Measurements from ENCODE around the gene KRT15.
A peak's percentile ranks its signal among the peaks of the same experiment; 100 is the strongest.

Gene KRT15

GRCh38 chr17:41483991-41484826, 34.5 kb downstream of the KRT15 start:
- no peak overlapping the region for H3K27ac ChIP-seq (ENCODE audit: insufficient read depth in 1 of 2, low read depth in 1 of 2, low read length in 2 of 2, poor library complexity in 1 of 2, severe bottlenecking in 2 of 2)
- H3K4me3 ChIP-seq (ENCODE audit: control insufficient read depth in 1 of 7, extremely low read depth in 1 of 7, insufficient read depth in 4 of 7, low read depth in 2 of 7, low read length in 6 of 7), result no peak overlapping the region
- H3K9me3 ChIP-seq (ENCODE audit: control extremely low read depth in 1 of 5, control insufficient read depth in 4 of 5, insufficient read depth in 2 of 5, low read depth in 1 of 5, low read length in 4 of 5), result no peaks in the 10 kb centered on the region
- POLR2A ChIA-PET, result no interaction called here
- no peaks in the 10 kb centered on the region for H3K4me1 ChIP-seq (ENCODE audit: control extremely low read depth in 1 of 4, control insufficient read depth in 4 of 4, insufficient read depth in 4 of 4, low read length in 3 of 4)
- no peaks in the 10 kb centered on the region for H3K36me3 ChIP-seq (ENCODE audit: control insufficient read depth in 4 of 4, insufficient read depth in 4 of 4, low read length in 3 of 4)
- CTCF ChIA-PET, result interaction anchor here (0.5 to 1.2 kb wide), 2 partner anchors 11 to 12 kb away, joined by 3 read pairs; no protein-coding TSS in a partner anchor
- H3K27me3 ChIP-seq (replicated peaks in 2 of 5; ENCODE audit: control insufficient read depth in 4 of 5, insufficient read depth in 5 of 5, low read length in 4 of 5), result peaks cover 0 to 2% (median 0%) of the 10 kb centered on the region in 5 experiments
- no peak for DNase-seq
- WGBS (ENCODE audit: insufficient coverage), result 76% methylated on average over 5 of the region's 7 CpGs

GRCh38 chr17:41483531-41483930, 35.2 kb downstream of the KRT15 start:
- Histone ChIP-seq H3K4me3 (ENCODE audit: control insufficient read depth in 1 of 7, extremely low read depth in 1 of 7, insufficient read depth in 4 of 7, low read depth in 2 of 7, low read length in 6 of 7) (no peak overlapping the region), H3K36me3 (ENCODE audit: control insufficient read depth in 4 of 4, insufficient read depth in 4 of 4, low read length in 3 of 4) (no peaks in the 10 kb centered on the region), H3K27ac (ENCODE audit: insufficient read depth in 1 of 2, low read depth in 1 of 2, low read length in 2 of 2, poor library complexity in 1 of 2, severe bottlenecking in 2 of 2) (no peak overlapping the region), H3K27me3 (replicated peaks in 2 of 5; ENCODE audit: control insufficient read depth in 4 of 5, insufficient read depth in 5 of 5, low read length in 4 of 5) (peaks cover 0 to 2% (median 0%) of the 10 kb centered on the region in 5 experiments), H3K9me3 (ENCODE audit: control extremely low read depth in 1 of 5, control insufficient read depth in 4 of 5, insufficient read depth in 2 of 5, low read depth in 1 of 5, low read length in 4 of 5) (no peaks in the 10 kb centered on the region), H3K4me1 (ENCODE audit: control extremely low read depth in 1 of 4, control insufficient read depth in 4 of 4, insufficient read depth in 4 of 4, low read length in 3 of 4) (no peaks in the 10 kb centered on the region)
- ChIA-PET POLR2A (no interaction called here), CTCF (interaction anchor here (1.2 kb wide), 1 partner anchor 11 kb away, joined by 3 read pairs; no protein-coding TSS in a partner anchor)
- 100% methylated on average over 3 of the region's 9 CpGs for WGBS (ENCODE audit: insufficient coverage)
- no peak for DNase-seq

DNA sequence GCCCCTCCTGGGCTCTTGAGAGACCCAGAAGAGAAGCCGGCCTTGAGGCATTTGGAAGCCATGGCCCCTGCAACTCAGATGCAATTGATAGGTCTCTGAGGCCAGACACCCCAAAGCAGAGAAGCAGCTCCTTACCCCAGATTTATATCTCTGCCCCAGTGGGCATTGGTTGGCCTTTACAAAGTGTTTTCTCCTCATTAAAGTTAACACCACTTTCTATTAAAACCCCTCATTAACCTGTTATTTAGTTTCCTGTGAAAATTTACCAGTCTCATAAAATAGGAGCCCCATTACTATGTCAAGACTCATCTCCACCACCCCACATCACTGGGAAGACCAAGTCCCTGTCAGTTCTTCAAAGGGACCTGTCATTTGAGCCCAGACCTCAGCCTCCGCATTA, 37.7 kb downstream of the KRT15 start, which contains the start of gene KRT35:
Gene KRT35, minus strand, starts transcription at position 116 of the 400 bp plus-strand sequence. Its CDS starts 54 bp downstream, at position 62.
- ChIA-PET CTCF (interaction anchor here (1.2 kb wide), 1 partner anchor 14 kb away, joined by 3 read pairs; no protein-coding TSS in a partner anchor), POLR2A (no interaction called here)
- Histone ChIP-seq H3K36me3 (ENCODE audit: control insufficient read depth in 4 of 4, insufficient read depth in 4 of 4, low read length in 3 of 4) (no peaks in the 10 kb centered on the region), H3K4me1 (ENCODE audit: control extremely low read depth in 1 of 4, control insufficient read depth in 4 of 4, insufficient read depth in 4 of 4, low read length in 3 of 4) (no peaks in the 10 kb centered on the region), H3K4me3 (ENCODE audit: control insufficient read depth in 1 of 7, extremely low read depth in 1 of 7, insufficient read depth in 4 of 7, low read depth in 2 of 7, low read length in 6 of 7) (peak within 1 kb of the TSS in 1 of 7 experiments; percentile 5), H3K27ac (ENCODE audit: insufficient read depth in 1 of 2, low read depth in 1 of 2, low read length in 2 of 2, poor library complexity in 1 of 2, severe bottlenecking in 2 of 2) (no peak within 1 kb of the TSS), H3K27me3 (replicated peaks in 2 of 5; ENCODE audit: control insufficient read depth in 4 of 5, insufficient read depth in 5 of 5, low read length in 4 of 5) (peaks cover 0 to 2% (median 0%) of the 10 kb centered on the region in 5 experiments), H3K9me3 (ENCODE audit: control extremely low read depth in 1 of 5, control insufficient read depth in 4 of 5, insufficient read depth in 2 of 5, low read depth in 1 of 5, low read length in 4 of 5) (no peaks in the 10 kb centered on the region)
- DNase-seq, result no peak
- WGBS (ENCODE audit: insufficient coverage), result 100% methylated on average over 2 of the region's 2 CpGs

DNA sequence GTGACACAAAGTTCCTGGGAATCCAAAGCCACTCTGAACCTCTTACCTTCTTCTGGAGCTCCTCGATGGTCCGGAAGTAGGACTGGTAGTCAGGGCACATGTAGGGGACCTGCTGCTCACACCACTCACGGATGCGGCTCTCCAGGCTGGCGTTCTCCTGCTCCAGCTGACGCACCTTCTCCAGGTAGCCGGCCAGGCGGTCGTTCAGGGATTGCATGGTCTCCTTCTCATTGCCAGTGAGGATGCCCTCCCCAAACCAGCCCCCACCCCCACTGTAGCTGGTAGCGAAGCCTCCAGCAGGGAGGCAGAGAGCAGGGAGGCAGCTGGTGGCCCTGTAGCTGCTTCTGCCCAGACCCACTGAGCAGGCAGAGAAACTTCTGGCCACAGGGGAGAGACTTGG, 38.1 kb downstream of the KRT15 start:
- DNase-seq, result no peak
- CTCF ChIA-PET, result interaction anchor here (1.2 kb wide), 1 partner anchor 15 kb away, joined by 3 read pairs; no protein-coding TSS in a partner anchor

GRCh38 chr17:41480136-41480535, 38.6 kb downstream of the KRT15 start:
- H3K4me1 ChIP-seq (ENCODE audit: control extremely low read depth in 1 of 4, control insufficient read depth in 4 of 4, insufficient read depth in 4 of 4, low read length in 3 of 4), result no peaks in the 10 kb centered on the region
- ChIA-PET POLR2A (no interaction called here), CTCF (interaction anchor here (0.8 to 1.2 kb wide), 2 partner anchors 15 to 69 kb away, joined by 3 read pairs; no protein-coding TSS in a partner anchor)
- DNase-seq, result peak in 2 of 3 donors; percentile 9 to 12
- no peak overlapping the region for H3K4me3 ChIP-seq (ENCODE audit: control insufficient read depth in 1 of 7, extremely low read depth in 1 of 7, insufficient read depth in 4 of 7, low read depth in 2 of 7, low read length in 6 of 7)
- H3K27me3 ChIP-seq (replicated peaks in 2 of 5; ENCODE audit: control insufficient read depth in 4 of 5, insufficient read depth in 5 of 5, low read length in 4 of 5), result peaks cover 0 to 2% (median 0%) of the 10 kb centered on the region in 5 experiments
- H3K9me3 ChIP-seq (ENCODE audit: control extremely low read depth in 1 of 5, control insufficient read depth in 4 of 5, insufficient read depth in 2 of 5, low read depth in 1 of 5, low read length in 4 of 5), result no peaks in the 10 kb centered on the region
- no peak overlapping the region for H3K27ac ChIP-seq (ENCODE audit: insufficient read depth in 1 of 2, low read depth in 1 of 2, low read length in 2 of 2, poor library complexity in 1 of 2, severe bottlenecking in 2 of 2)
- no peaks in the 10 kb centered on the region for H3K36me3 ChIP-seq (ENCODE audit: control insufficient read depth in 4 of 4, insufficient read depth in 4 of 4, low read length in 3 of 4)
- WGBS (ENCODE audit: insufficient coverage), result 63% methylated on average over 2 of the region's 2 CpGs

More for the DNA sequence above, 38.1 kb downstream of the KRT15 start:
- H3K4me1 ChIP-seq (ENCODE audit: control extremely low read depth in 1 of 4, control insufficient read depth in 4 of 4, insufficient read depth in 4 of 4, low read length in 3 of 4), result no peaks in the 10 kb centered on the region
- H3K9me3 ChIP-seq (ENCODE audit: control extremely low read depth in 1 of 5, control insufficient read depth in 4 of 5, insufficient read depth in 2 of 5, low read depth in 1 of 5, low read length in 4 of 5), result no peaks in the 10 kb centered on the region
- WGBS (ENCODE audit: insufficient coverage), result 98% methylated on average over 7 of the region's 10 CpGs
- POLR2A ChIA-PET, result no interaction called here
- no peaks in the 10 kb centered on the region for H3K36me3 ChIP-seq (ENCODE audit: control insufficient read depth in 4 of 4, insufficient read depth in 4 of 4, low read length in 3 of 4)
- H3K27ac ChIP-seq (ENCODE audit: insufficient read depth in 1 of 2, low read depth in 1 of 2, low read length in 2 of 2, poor library complexity in 1 of 2, severe bottlenecking in 2 of 2), result no peak overlapping the region
- peaks cover 0 to 2% (median 0%) of the 10 kb centered on the region in 5 experiments for H3K27me3 ChIP-seq (replicated peaks in 2 of 5; ENCODE audit: control insufficient read depth in 4 of 5, insufficient read depth in 5 of 5, low read length in 4 of 5)
- no peak overlapping the region for H3K4me3 ChIP-seq (ENCODE audit: control insufficient read depth in 1 of 7, extremely low read depth in 1 of 7, insufficient read depth in 4 of 7, low read depth in 2 of 7, low read length in 6 of 7)

DNA sequence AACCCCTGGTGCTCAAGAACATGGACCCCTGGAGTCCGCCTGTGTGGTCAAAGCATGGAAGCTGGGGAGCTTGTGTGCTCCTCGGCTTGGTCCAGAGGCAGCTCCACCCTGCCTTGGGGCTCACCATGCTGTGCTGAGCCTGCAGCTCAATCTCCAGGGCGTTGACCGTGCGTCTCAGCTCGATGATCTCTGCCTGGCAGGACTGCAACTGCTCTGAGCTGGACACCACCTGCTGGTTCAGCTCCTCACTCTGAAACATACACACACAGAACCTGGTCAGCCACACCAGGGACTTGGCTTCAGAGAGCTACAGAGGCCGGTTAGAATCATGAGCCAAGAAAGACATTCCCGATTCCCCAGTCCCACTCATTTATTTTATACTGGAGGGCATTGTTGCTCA, 40.5 kb downstream of the KRT15 start:
- no peaks in the 10 kb centered on the region for H3K36me3 ChIP-seq (ENCODE audit: control insufficient read depth in 4 of 4, insufficient read depth in 4 of 4, low read length in 3 of 4)
- no peaks in the 10 kb centered on the region for H3K4me1 ChIP-seq (ENCODE audit: control extremely low read depth in 1 of 4, control insufficient read depth in 4 of 4, insufficient read depth in 4 of 4, low read length in 3 of 4)
- H3K4me3 ChIP-seq (ENCODE audit: control insufficient read depth in 1 of 7, extremely low read depth in 1 of 7, insufficient read depth in 4 of 7, low read depth in 2 of 7, low read length in 6 of 7), result no peak overlapping the region
- H3K27ac ChIP-seq (ENCODE audit: insufficient read depth in 1 of 2, low read depth in 1 of 2, low read length in 2 of 2, poor library complexity in 1 of 2, severe bottlenecking in 2 of 2), result no peak overlapping the region
- POLR2A ChIA-PET, result no interaction called here
- no peak for DNase-seq
- CTCF ChIA-PET, result interaction anchor here (0.7 kb wide), 2 partner anchors 16 to 51 kb away, joined by 3 read pairs; no protein-coding TSS in a partner anchor
- whole genome bisulfite sequencing (ENCODE audit: insufficient coverage), result 100% methylated on average over 6 of the region's 8 CpGs
- peaks cover 0 to 2% (median 0%) of the 10 kb centered on the region in 5 experiments for H3K27me3 ChIP-seq (replicated peaks in 2 of 5; ENCODE audit: control insufficient read depth in 4 of 5, insufficient read depth in 5 of 5, low read length in 4 of 5)
- peaks cover 0 to 2% (median 0%) of the 10 kb centered on the region in 5 experiments for H3K9me3 ChIP-seq (ENCODE audit: control extremely low read depth in 1 of 5, control insufficient read depth in 4 of 5, insufficient read depth in 2 of 5, low read depth in 1 of 5, low read length in 4 of 5)

All from common myeloid progenitor, CD34-positive (primary cell).